CD14-positive monocyte (primary cell): ENCODE measurements around the gene SPTB. TPM values are rescaled to one million over a fixed set of nuclear protein-coding genes. Genes with fewer than 3 reads are reported as not detected.

Experiments used
- DNase-seq, 3 donors: peaks; one replicate each; pipeline ENCODE4 v3.0.0-alpha.2; 2011 to 2022
- H2AFZ ChIP-seq: 2 replicates; pipeline ENCODE4 v1.6.0; 2012; ENCODE audit warnings: mild to moderate bottlenecking, low read depth, low read length, inconsistent platforms; ENCODE audit not compliant: insufficient read depth, poor library complexity, severe bottlenecking
- H3K27ac ChIP-seq, 2 donors: 1 replicate in 1 of 2; 2 replicates in 1 of 2; pipeline ENCODE4 v1.5.1; 2012 to 2013; ENCODE audit warnings: low read length in 2 of 2, control low read depth in 1 of 2, inconsistent platforms in 1 of 2, low read depth in 1 of 2, mild to moderate bottlenecking in 1 of 2
- H3K27me3 ChIP-seq, 2 donors: one replicate each; pipeline versions ENCODE4 v1.6.0 to v1.6.1; 2011 to 2013; ENCODE audit warnings: low read length in 2 of 2; ENCODE audit not compliant: control insufficient read depth in 2 of 2, insufficient read depth in 2 of 2
- H3K36me3 ChIP-seq, 2 donors: replicated peaks in 1 of 2; 1 replicate in 1 of 2; 2 replicates in 1 of 2; pipeline versions ENCODE4 v1.5.1 to v1.6.1; 2012 to 2013; ENCODE audit warnings: low read length in 2 of 2, control low read depth in 1 of 2, inconsistent platforms in 1 of 2, mild to moderate bottlenecking in 1 of 2; ENCODE audit not compliant: insufficient read depth in 2 of 2, control insufficient read depth in 1 of 2
- H3K4me1 ChIP-seq, 2 donors: 1 replicate in 1 of 2; 2 replicates in 1 of 2; pipeline versions ENCODE4 v1.5.1 to v1.6.1; 2012 to 2013; ENCODE audit warnings: low read length in 2 of 2, control low read depth in 1 of 2, inconsistent platforms in 1 of 2, mild to moderate bottlenecking in 1 of 2, moderate library complexity in 1 of 2; ENCODE audit not compliant: insufficient read depth in 2 of 2, control insufficient read depth in 1 of 2
- H3K4me2 ChIP-seq: replicated peaks from 2 replicates; pipeline ENCODE3; 2012; ENCODE audit warnings: low read length, moderate library complexity, mild to moderate bottlenecking; ENCODE audit not compliant: poor library complexity, severe bottlenecking; ENCODE audit errors: extremely low read depth
- H3K4me3 ChIP-seq, 3 experiments: fragments of 200-600 bp in 1 of 3; sonication (generic) in 1 of 3; replicated peaks in 1 of 3; 1 replicate in 2 of 3; 2 replicates in 1 of 3; pipeline ENCODE4 v1.5.1; 2011 to 2013; ENCODE audit warnings: low read length in 3 of 3, mild to moderate bottlenecking in 3 of 3, control low read depth in 2 of 3, low read depth in 2 of 3, inconsistent platforms in 1 of 3, moderate library complexity in 1 of 3
- H3K79me2 ChIP-seq: 2 replicates; pipeline ENCODE4 v1.6.0; 2012; ENCODE audit warnings: mild to moderate bottlenecking, control low read depth, inconsistent platforms, low read length, moderate library complexity; ENCODE audit not compliant: insufficient read depth
- H3K9ac ChIP-seq: 2 replicates; pipeline ENCODE4 v1.6.0; 2017; ENCODE audit warnings: low read length, mild to moderate bottlenecking; ENCODE audit not compliant: insufficient read depth, poor library complexity, severe bottlenecking
- H3K9me3 ChIP-seq, 2 donors: replicated peaks in 1 of 2; 1 replicate in 1 of 2; 2 replicates in 1 of 2; pipeline versions ENCODE4 v1.5.1 to v1.6.1; 2012 to 2013; ENCODE audit warnings: low read length in 2 of 2, control low read depth in 1 of 2; ENCODE audit not compliant: control insufficient read depth in 1 of 2, insufficient read depth in 1 of 2
- H4K20me1 ChIP-seq: 2 replicates; pipeline ENCODE4 v1.6.0; 2012; ENCODE audit warnings: mild to moderate bottlenecking, low read length, control low read depth, moderate library complexity; ENCODE audit not compliant: insufficient read depth
- H3K27ac Mint-ChIP-seq, 7 donors: one replicate each; pipeline ENCODE4 v1.8.0; 2020; ENCODE audit warnings: mild to moderate bottlenecking in 7 of 7, mixed read lengths in 7 of 7, moderate library complexity in 6 of 7, inconsistent platforms in 2 of 7
- H3K27me3 Mint-ChIP-seq, 3 donors: one replicate each; pipeline ENCODE4 v1.8.0; 2021 to 2022; ENCODE audit warnings: low read depth in 3 of 3, mild to moderate bottlenecking in 3 of 3, mixed read lengths in 3 of 3, moderate library complexity in 3 of 3, inconsistent platforms in 1 of 3
- H3K36me3 Mint-ChIP-seq, 2 donors: one replicate each; pipeline ENCODE4 v1.8.0; 2020; ENCODE audit warnings: mixed read lengths in 2 of 2, inconsistent platforms in 1 of 2, mild to moderate bottlenecking in 1 of 2
- H3K4me1 Mint-ChIP-seq: one replicate; pipeline ENCODE4 v1.8.0; 2020; ENCODE audit warnings: mild to moderate bottlenecking, mixed read lengths
- H3K4me3 Mint-ChIP-seq, 2 donors: one replicate each; pipeline ENCODE4 v1.8.0; 2020; ENCODE audit warnings: mild to moderate bottlenecking in 2 of 2, mixed read lengths in 2 of 2, moderate library complexity in 1 of 2
- H3K9me3 Mint-ChIP-seq, 7 donors: one replicate each; pipeline ENCODE4 v1.8.0; 2020 to 2022; ENCODE audit warnings: mixed read lengths in 7 of 7, mild to moderate bottlenecking in 6 of 7, moderate library complexity in 6 of 7, inconsistent platforms in 2 of 7
- WGBS: methylation state at CpG from one replicate; pipeline ENCODE4 v1.1.5; 2013; ENCODE audit warnings: missing lambda C conversion rate; ENCODE audit not compliant: insufficient coverage; 5-methylcytosine and 5-hydroxymethylcytosine counted together
- intact Hi-C, 2 donors: fragments of 100-400 bp; cut with micrococcal nuclease; formaldehyde crosslinking; loops; one replicate each; pipeline versions ENCODE4 v1.15.0 to v1.15.1; 2023
- polyA plus RNA-seq, 3 donors: library from polyadenylated mRNA; depleted of rRNA in 1 of 3; unstranded in 2 of 3; stranded (reverse) in 1 of 3; fragments of 300-500 nt in 2 of 3; fragments of >200 nt in 1 of 3; fragmentation: Illumina TruSeq in 2 of 3; gene quantifications; 1 replicate in 2 of 3; 2 replicates in 1 of 3; pipeline ENCODE4 v1.2.3, GENCODE V29; 2012 to 2021
- TF ChIP-seq, protein P1 (sequence below): fragments of 200-600 bp; IDR thresholded peaks from one replicate; pipeline ENCODE4 v1.8.0; 2022; ENCODE audit warnings: antibody characterized with exemption, mild to moderate bottlenecking

The SPTB gene
- polyA plus RNA-seq, 3 donors: not detected

DNA sequence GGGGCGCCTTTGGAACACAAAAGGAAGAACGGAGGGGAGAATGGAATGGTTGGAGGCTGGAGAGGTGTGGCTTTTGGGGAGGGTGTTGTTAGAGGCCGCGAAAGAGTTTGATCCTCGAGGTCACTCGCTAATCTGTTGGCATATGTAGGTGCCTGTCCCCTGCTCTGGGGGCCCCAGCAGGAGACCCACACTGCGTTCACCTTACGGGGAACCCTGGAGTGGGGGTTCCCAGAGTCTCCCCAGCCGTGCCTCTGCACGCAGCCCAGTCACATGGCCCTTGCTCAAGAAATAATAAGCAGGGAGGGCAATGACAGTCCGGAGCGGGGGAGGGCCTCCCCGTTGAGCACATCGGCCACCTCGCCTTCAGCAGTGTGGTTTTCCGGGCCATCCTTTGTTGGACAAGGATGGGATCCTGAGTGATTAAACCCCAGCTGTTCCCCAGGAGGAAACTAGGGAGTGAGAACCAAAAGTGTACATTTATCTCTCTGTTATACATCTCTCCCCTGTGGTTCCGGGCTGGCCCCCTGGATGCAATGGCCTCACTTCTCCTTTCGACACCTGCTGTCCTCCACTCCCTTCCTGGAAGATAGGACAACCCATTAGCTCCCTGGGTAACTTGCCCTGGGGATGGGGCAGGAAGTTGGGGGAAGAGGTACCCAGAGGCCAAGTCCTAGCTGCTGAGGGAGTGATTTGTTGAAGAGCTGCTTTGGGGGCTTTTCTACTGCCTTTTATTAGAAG, 174.2 kb downstream of the SPTB start:
- intact Hi-C loops: loop anchor here (5.0 kb wide), 1 partner anchor 33 kb away; no protein-coding TSS in a partner anchor
- Histone ChIP-seq H3K79me2 (peaks cover 18% of the 10 kb centered on the region), H3K27me3 (peaks cover 27 to 34% of the 10 kb centered on the region in 2 donors), H3K9me3 (no peaks in the 10 kb centered on the region), H4K20me1 (no peaks in the 10 kb centered on the region), H3K4me3 (peak overlapping the region; percentile 57 to 81 (median 80)), H3K36me3 (no peaks in the 10 kb centered on the region), H3K4me1 (peaks cover 74 to 83% of the 10 kb centered on the region in 2 donors), H2AFZ (peak overlapping the region; percentile 88), H3K4me2 (peak overlapping the region; percentile 97), H3K9ac (peak overlapping the region; percentile 80), H3K27ac (peak overlapping the region; percentile 61 to 68)
- H3K4me1 Mint-ChIP-seq: peaks cover 77% of the 10 kb centered on the region
- H3K4me3 Mint-ChIP-seq: peak overlapping the region; percentile 84 to 95
- TF ChIP-seq, protein P1, sequence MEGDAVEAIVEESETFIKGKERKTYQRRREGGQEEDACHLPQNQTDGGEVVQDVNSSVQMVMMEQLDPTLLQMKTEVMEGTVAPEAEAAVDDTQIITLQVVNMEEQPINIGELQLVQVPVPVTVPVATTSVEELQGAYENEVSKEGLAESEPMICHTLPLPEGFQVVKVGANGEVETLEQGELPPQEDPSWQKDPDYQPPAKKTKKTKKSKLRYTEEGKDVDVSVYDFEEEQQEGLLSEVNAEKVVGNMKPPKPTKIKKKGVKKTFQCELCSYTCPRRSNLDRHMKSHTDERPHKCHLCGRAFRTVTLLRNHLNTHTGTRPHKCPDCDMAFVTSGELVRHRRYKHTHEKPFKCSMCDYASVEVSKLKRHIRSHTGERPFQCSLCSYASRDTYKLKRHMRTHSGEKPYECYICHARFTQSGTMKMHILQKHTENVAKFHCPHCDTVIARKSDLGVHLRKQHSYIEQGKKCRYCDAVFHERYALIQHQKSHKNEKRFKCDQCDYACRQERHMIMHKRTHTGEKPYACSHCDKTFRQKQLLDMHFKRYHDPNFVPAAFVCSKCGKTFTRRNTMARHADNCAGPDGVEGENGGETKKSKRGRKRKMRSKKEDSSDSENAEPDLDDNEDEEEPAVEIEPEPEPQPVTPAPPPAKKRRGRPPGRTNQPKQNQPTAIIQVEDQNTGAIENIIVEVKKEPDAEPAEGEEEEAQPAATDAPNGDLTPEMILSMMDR: no peak
- peaks cover 6 to 27% of the 10 kb centered on the region in 2 donors for H3K36me3 Mint-ChIP-seq
- peak overlapping the region; percentile 87 to 95 (median 90) for H3K27ac Mint-ChIP-seq
- WGBS: 4% methylated on average over 16 of the region's 18 CpGs
- peak; percentile 70 to 91 (median 74) for DNase-seq
- peaks cover 23 to 41% (median 23%) of the 10 kb centered on the region in 3 donors for H3K27me3 Mint-ChIP-seq
- H3K9me3 Mint-ChIP-seq: peaks cover 0 to 5% (median 0%) of the 10 kb centered on the region in 7 donors

DNA sequence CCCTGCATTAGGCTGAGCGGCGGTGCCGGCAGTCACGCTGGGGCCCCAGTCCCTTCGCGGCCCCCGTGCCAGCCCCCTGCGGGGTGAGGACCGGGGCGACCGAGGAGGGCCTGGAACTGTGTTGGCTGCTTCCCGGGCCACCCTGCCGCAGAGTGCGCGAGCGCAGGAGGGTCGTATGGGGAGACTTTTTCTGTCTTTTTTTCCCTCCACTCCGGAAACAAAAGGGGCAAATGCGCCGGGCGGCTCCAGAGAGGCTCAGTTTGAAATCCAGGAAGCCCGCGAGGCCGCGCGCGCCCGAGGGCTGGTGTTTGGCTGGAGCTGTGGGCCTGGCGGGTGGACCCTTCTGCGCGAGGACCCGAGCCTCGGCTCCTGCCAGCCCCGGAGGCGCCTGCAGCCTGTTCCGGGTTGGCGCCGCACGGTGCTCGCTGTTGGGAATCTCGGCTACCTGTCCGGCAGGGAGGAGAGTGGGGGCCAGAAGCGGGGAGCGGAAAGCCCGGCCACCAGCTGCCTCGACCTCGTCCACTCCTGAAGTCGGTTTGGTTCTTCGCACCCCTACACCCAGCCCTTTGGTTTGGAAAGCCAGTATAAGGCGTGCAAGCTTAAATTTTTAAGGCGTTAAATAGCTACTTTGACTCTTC, 174.8 kb downstream of the SPTB start:
- DNase-seq: peak in 1 of 3 donors; percentile 37
- Mint-ChIP-seq H3K4me3 (peak overlapping the region; percentile 84 to 95), H3K9me3 (peaks cover 0 to 5% (median 0%) of the 10 kb centered on the region in 7 donors), H3K27me3 (peaks cover 23 to 41% (median 25%) of the 10 kb centered on the region in 3 donors), H3K36me3 (peaks cover 2 to 25% of the 10 kb centered on the region in 2 donors), H3K4me1 (peaks cover 74% of the 10 kb centered on the region), H3K27ac (peak overlapping the region; percentile 87 to 95 (median 90))
- H3K27me3 ChIP-seq: peaks cover 27 to 34% of the 10 kb centered on the region in 2 donors
- peak overlapping the region; percentile 88 for H2AFZ ChIP-seq
- H3K36me3 ChIP-seq: no peaks in the 10 kb centered on the region
- no peaks in the 10 kb centered on the region for H3K9me3 ChIP-seq
- TF ChIP-seq, protein P1: no peak
- H3K27ac ChIP-seq: peak overlapping the region; percentile 61 to 68
- H3K9ac ChIP-seq: peak overlapping the region; percentile 80
- peak overlapping the region; percentile 97 for H3K4me2 ChIP-seq
- no peaks in the 10 kb centered on the region for H4K20me1 ChIP-seq
- H3K4me1 ChIP-seq: peaks cover 68 to 76% of the 10 kb centered on the region in 2 donors
- H3K4me3 ChIP-seq: peak overlapping the region; percentile 57 to 81 (median 80)
- intact Hi-C loops: loop anchor here (5.0 kb wide), 1 partner anchor 33 kb away; no protein-coding TSS in a partner anchor
- H3K79me2 ChIP-seq: peaks cover 12% of the 10 kb centered on the region
- WGBS: 2% methylated on average over 31 of the region's 51 CpGs
